ENCODE results near the gene ENO3. TPM values are rescaled to one million over a fixed set of nuclear protein-coding genes. Genes with fewer than 3 reads are reported as not detected.

The ENO3 gene
- total RNA-seq, 6 experiments from 2014 or later: 1.9 to 4.6 (median 3.2) TPM

DNA sequence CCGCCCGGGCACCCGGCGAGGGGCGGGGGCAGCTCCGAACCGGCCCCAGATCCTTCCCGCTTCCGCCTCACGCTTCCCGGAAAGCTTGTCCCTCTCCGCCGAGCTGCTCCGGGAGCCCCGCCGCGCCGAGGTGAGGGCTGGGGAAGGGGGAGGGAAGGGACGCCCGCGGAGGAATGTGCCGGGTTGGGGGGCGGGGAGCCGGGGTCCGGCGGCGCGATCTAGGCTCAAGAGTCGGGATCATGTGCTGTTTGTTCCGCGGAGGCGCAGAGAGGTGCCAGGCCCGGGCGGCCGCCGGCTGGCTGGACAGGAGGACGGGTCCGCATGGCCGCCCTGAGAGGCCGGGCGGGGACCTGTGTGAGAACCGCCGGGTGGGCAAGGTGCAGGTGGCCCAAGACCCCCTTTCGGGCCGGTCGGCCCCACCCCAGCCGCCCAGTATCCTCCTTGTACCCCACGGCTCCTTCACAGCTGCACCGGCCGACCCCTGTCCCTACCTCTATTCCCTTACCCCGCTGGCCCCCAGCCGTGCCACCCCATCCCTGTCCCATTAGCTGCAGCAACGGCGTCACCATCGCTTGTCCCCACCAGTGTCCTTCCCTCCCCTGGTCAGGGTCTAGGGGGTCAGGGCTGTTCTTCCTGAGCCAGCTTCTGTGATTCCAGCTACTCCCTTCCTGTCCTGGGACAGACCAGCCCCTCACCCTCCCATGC lies 47.3 kb downstream of the ENO3 start:
- Mint-ChIP-seq H3K4me1 (ENCODE audit: low read depth) (peaks cover 23% of the 10 kb centered on the region), H3K27me3 (ENCODE audit: insufficient read depth) (0 out of 2 replicates have a peak, but pooled peaks cover 2% of the 10 kb centered on the region), H3K27ac (peak overlapping the region; percentile 20), H3K9me3 (no peaks in the 10 kb centered on the region), H3K36me3 (ENCODE audit: low read depth) (peaks cover 11% of the 10 kb centered on the region), H3K4me3 (peak overlapping the region; percentile 88)
- TF ChIP-seq, protein P1, sequence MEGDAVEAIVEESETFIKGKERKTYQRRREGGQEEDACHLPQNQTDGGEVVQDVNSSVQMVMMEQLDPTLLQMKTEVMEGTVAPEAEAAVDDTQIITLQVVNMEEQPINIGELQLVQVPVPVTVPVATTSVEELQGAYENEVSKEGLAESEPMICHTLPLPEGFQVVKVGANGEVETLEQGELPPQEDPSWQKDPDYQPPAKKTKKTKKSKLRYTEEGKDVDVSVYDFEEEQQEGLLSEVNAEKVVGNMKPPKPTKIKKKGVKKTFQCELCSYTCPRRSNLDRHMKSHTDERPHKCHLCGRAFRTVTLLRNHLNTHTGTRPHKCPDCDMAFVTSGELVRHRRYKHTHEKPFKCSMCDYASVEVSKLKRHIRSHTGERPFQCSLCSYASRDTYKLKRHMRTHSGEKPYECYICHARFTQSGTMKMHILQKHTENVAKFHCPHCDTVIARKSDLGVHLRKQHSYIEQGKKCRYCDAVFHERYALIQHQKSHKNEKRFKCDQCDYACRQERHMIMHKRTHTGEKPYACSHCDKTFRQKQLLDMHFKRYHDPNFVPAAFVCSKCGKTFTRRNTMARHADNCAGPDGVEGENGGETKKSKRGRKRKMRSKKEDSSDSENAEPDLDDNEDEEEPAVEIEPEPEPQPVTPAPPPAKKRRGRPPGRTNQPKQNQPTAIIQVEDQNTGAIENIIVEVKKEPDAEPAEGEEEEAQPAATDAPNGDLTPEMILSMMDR (IDR thresholded peaks at IDR 0.05): no peak
- DNase-seq: no peak

DNA sequence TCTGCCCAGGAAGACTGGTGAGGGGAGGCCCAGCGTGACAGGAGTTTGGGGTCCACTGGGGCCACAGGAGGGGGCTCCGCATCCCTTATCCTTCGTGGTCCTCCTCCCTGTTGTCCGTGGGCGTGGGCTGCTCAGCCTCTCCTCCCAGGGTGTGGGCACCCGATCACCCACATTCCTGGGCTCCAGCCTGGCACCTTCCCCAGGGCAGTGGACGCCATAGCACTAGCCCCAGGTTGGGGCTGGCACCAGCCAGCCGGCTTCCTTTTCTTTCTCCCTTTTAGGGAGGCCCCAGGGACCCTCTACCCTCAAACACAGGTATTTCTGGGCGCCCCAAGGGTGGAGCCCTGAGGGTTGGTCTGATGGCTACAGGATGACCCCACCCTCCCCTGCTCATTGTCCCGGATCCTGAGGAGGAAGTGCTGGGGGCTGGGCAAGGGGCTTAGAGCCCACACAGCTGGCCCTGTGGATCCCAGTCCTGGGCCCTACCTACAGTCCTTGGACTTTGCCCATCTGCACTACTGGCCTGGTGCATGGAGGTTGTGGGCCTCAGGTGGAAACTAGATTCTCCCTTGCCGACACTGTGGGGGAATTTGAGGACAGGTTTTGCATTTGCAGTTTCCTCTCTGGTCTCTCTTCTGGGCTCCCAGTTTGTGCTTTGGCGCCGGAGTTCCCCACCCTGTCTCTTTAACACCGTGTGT lies 48.0 kb downstream of the ENO3 start:
- peaks cover 23% of the 10 kb centered on the region for H3K4me1 Mint-ChIP-seq (ENCODE audit: low read depth)
- H3K27ac Mint-ChIP-seq: peak overlapping the region; percentile 20
- peaks cover 17% of the 10 kb centered on the region for H3K36me3 Mint-ChIP-seq (ENCODE audit: low read depth)
- TF ChIP-seq, protein P1 (IDR thresholded peaks at IDR 0.05): no peak
- no peaks in the 10 kb centered on the region for H3K9me3 Mint-ChIP-seq
- DNase-seq: no peak
- H3K27me3 Mint-ChIP-seq (ENCODE audit: insufficient read depth): 0 out of 2 replicates have a peak, but pooled peaks cover 2% of the 10 kb centered on the region
- H3K4me3 Mint-ChIP-seq: peak overlapping the region; percentile 88

DNA sequence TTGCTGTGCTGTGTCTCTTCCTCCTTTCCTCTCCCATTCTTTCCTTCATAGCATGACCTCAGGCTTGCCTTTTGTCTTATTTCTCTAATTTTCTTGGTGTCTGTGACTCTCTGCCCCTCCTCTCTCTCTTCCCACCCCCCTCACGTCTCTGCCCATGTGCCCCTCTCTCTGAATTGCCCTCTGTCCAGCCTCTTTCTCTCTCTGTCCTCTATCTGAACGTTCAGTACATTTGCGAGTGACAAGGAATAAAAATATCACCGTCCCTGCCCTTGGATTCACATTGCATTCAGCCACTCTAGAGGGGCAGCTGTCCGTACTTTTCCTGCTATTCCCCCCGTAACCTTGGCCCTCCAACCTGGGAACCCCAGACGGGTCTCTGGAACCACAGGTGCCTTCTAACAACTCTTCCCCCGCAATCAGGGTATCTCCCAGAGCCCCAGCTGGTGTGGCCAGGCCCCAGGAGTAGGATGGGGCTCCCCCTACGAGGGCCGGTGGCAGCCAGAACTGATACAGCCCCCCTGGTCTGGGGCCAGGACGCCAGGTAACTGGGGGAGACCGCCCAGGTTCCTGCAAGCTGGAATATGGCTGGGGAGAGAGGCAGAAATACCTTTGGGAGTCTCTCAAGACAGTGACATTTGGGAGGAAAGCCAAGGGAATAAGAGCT lies 48.6 kb downstream of the ENO3 start:
- peaks cover 23% of the 10 kb centered on the region for H3K36me3 Mint-ChIP-seq (ENCODE audit: low read depth)
- DNase-seq: no peak
- H3K27me3 Mint-ChIP-seq (ENCODE audit: insufficient read depth): no peaks in the 10 kb centered on the region
- H3K27ac Mint-ChIP-seq: peak overlapping the region; percentile 26; the same call in 1 of the 2 replicates
- TF ChIP-seq, protein P1 (IDR thresholded peaks at IDR 0.05): no peak
- peaks cover 23% of the 10 kb centered on the region for H3K4me1 Mint-ChIP-seq (ENCODE audit: low read depth)
- H3K9me3 Mint-ChIP-seq: no peaks in the 10 kb centered on the region
- H3K4me3 Mint-ChIP-seq: peak overlapping the region; percentile 88

DNA sequence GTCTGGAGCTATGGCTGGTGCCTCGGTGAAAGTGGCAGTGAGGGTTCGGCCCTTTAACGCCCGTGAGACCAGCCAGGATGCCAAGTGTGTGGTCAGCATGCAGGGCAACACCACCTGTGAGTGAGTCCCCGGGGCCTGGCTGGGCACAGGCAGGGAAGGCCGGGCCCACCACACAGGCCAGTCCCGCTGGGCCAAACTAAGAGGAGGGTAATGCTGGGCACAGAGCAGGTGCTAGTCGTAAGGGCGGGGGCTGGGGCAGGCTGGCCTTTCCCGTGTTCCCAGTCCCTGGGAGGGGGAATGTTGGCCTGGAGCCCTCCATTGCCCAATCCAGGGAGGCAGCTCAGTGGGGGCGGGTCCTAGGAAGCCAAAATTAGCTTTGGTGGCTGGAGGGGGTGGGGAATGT lies 49.3 kb downstream of the ENO3 start:
- Mint-ChIP-seq H3K4me3 (peak overlapping the region; percentile 88), H3K27ac (peak overlapping the region; percentile 26; the same call in 1 of the 2 replicates), H3K36me3 (ENCODE audit: low read depth) (peaks cover 30% of the 10 kb centered on the region), H3K9me3 (no peaks in the 10 kb centered on the region), H3K4me1 (ENCODE audit: low read depth) (peaks cover 23% of the 10 kb centered on the region), H3K27me3 (ENCODE audit: insufficient read depth) (no peaks in the 10 kb centered on the region)
- no peak for DNase-seq
- TF ChIP-seq, protein P1 (IDR thresholded peaks at IDR 0.05): no peak

DNA sequence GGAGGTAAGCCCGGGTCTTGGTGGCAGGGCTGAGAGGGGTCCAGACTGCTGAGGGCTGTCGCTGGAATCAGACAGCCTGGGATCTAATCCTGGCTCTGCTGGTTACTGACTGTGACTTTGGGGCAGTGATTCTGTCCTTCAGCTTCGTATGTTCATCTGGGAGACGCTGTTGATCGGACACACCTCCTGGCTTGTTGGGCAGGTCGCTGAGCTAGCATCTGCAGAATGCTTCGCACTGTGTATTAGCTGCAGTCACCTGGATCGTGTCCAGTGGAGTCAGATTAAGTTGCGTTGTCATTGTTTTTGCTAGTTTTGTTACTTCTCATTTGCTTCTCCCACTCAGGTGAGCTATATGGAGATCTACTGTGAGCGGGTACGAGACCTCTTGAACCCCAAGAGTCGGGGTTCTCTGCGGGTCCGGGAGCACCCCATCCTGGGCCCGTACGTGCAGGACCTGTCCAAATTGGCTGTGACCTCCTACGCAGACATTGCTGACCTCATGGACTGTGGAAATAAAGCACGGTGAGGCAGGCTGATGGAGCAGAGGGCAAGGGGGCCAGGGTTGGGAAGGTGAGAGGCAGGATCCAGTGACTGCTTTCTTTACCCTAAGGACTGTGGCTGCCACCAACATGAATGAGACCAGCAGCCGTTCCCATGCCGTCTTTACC lies 51.3 kb downstream of the ENO3 start:
- DNase-seq: no peak
- Mint-ChIP-seq H3K36me3 (ENCODE audit: low read depth) (peaks cover 41% of the 10 kb centered on the region), H3K9me3 (no peaks in the 10 kb centered on the region), H3K27me3 (ENCODE audit: insufficient read depth) (peaks cover 3% of the 10 kb centered on the region; the same call in 1 of the 2 replicates), H3K4me3 (no peak overlapping the region), H3K27ac (no peak overlapping the region), H3K4me1 (ENCODE audit: low read depth) (peaks cover 19% of the 10 kb centered on the region)
- TF ChIP-seq, protein P1 (IDR thresholded peaks at IDR 0.05): no peak

Data from HFFc6 (cell line).